IMR-90 (cell line): ENCODE data around the gene LDLRAD3. TPM values are rescaled to one million over a fixed set of nuclear protein-coding genes. Genes with fewer than 3 reads are reported as not detected.

Experiments
- ATAC-seq: fragments of 200-7000 bp; cut with Tn5 transposase; 2 replicates; pipeline ENCODE4 v1.9.1; 2020; ENCODE audit warnings: low read depth, mild to moderate bottlenecking, moderate library complexity
- BruUV-seq: library from RNA; stranded (reverse); fragments of 400-500 nt; replicated peaks from 2 replicates; lab custom pipeline; 2021; lab: Mats Ljungman, UMichigan
- CTCF ChIA-PET: fragments of 300-600 bp; formaldehyde crosslinking; extraction: SDS; loops from one replicate; lab custom pipeline; 2021; ENCODE audit warnings: antibody characterized with exemption; lab: Yijun Ruan, JAX
- POLR2A ChIA-PET: fragments of 300-600 bp; sonication (Branson Sonifier 250); formaldehyde crosslinking; loops from one replicate; lab custom pipeline; 2022; ENCODE audit warnings: antibody characterized with exemption; ENCODE audit not compliant: unreplicated experiment; lab: Charles Lee
- DNase-seq: peaks from one replicate; pipeline ENCODE4 v3.0.0; 2013
- H2AFZ ChIP-seq: replicated peaks from 2 replicates; pipeline ENCODE3; 2013; ENCODE audit warnings: low read length, mild to moderate bottlenecking; ENCODE audit not compliant: poor library complexity
- H2AK5ac ChIP-seq: 2 replicates; pipeline ENCODE4 v1.6.1; 2013; ENCODE audit warnings: low read depth, low read length, inconsistent platforms
- H2AK9ac ChIP-seq: replicated peaks from 2 replicates; pipeline ENCODE3; 2013; ENCODE audit warnings: mild to moderate bottlenecking, low read depth, low read length, moderate library complexity; ENCODE audit not compliant: poor library complexity
- H2BK120ac ChIP-seq: 2 replicates; pipeline ENCODE4 v1.6.1; 2013; ENCODE audit warnings: low read depth, low read length, inconsistent platforms
- H2BK15ac ChIP-seq: 3 replicates; pipeline ENCODE4 v1.6.1; 2013; ENCODE audit warnings: low read depth, low read length, inconsistent platforms
- H2BK20ac ChIP-seq: 2 replicates; pipeline ENCODE4 v1.6.1; 2013; ENCODE audit warnings: low read depth, mild to moderate bottlenecking, inconsistent platforms, low read length, moderate library complexity
- H2BK5ac ChIP-seq: 2 replicates; pipeline ENCODE4 v1.6.1; 2013; ENCODE audit warnings: mild to moderate bottlenecking, low read depth, low read length, inconsistent platforms; ENCODE audit not compliant: poor library complexity, severe bottlenecking
- H3K14ac ChIP-seq: replicated peaks from 2 replicates; pipeline ENCODE4 v1.6.1; 2013; ENCODE audit warnings: low read depth, low read length, inconsistent platforms
- H3K18ac ChIP-seq: 2 replicates; pipeline ENCODE4 v1.6.1; 2013; ENCODE audit warnings: low read depth, low read length, control low read depth
- H3K23ac ChIP-seq: 2 replicates; pipeline ENCODE4 v1.6.1; 2013; ENCODE audit warnings: low read depth, low read length, inconsistent platforms
- H3K27ac ChIP-seq: 2 replicates; pipeline ENCODE4 v1.5.1; 2013; ENCODE audit warnings: mild to moderate bottlenecking, control low read depth, low read length; ENCODE audit not compliant: insufficient read depth
- H3K27me3 ChIP-seq: 2 replicates; pipeline ENCODE4 v1.6.1; 2013; ENCODE audit warnings: low read length; ENCODE audit not compliant: control insufficient read depth, insufficient read depth
- H3K36me3 ChIP-seq: 2 replicates; pipeline ENCODE4 v1.6.1; 2013; ENCODE audit warnings: low read length, mixed read lengths; ENCODE audit not compliant: control insufficient read depth, insufficient read depth
- H3K4ac ChIP-seq: 2 replicates; pipeline ENCODE4 v1.6.1; 2013; ENCODE audit warnings: low read depth, low read length, inconsistent platforms
- H3K4me1 ChIP-seq: 2 replicates; pipeline ENCODE4 v1.6.1; 2013; ENCODE audit warnings: low read length, mixed read lengths; ENCODE audit not compliant: control insufficient read depth, insufficient read depth
- H3K4me2 ChIP-seq: 2 replicates; pipeline ENCODE4 v1.6.1; 2013; ENCODE audit warnings: low read depth, mild to moderate bottlenecking, control low read depth, low read length, moderate library complexity
- H3K4me3 ChIP-seq: 2 replicates; pipeline ENCODE4 v1.5.1; 2013; ENCODE audit warnings: low read depth, mild to moderate bottlenecking, control low read depth, low read length, moderate library complexity; ENCODE audit not compliant: insufficient read depth
- H3K56ac ChIP-seq: 2 replicates; pipeline ENCODE4 v1.6.1; 2013; ENCODE audit warnings: low read length, inconsistent platforms; ENCODE audit not compliant: insufficient read depth; ENCODE audit errors: extremely low read depth
- H3K79me1 ChIP-seq, 2 experiments: 2 replicates each; pipeline ENCODE4 v1.6.1; 2013; ENCODE audit warnings: low read length in 2 of 2, inconsistent platforms in 1 of 2, low read depth in 1 of 2
- H3K9ac ChIP-seq: 2 replicates; pipeline ENCODE4 v1.6.1; 2013; ENCODE audit warnings: low read depth, low read length, control low read depth
- H3K9me1 ChIP-seq: 2 replicates; pipeline ENCODE4 v1.6.1; 2013; ENCODE audit warnings: low read length, inconsistent platforms; ENCODE audit not compliant: insufficient read depth
- H3K9me3 ChIP-seq: 2 replicates; pipeline ENCODE4 v1.6.1; 2013; ENCODE audit warnings: low read length; ENCODE audit not compliant: control insufficient read depth, insufficient read depth
- H4K20me1 ChIP-seq: 2 replicates; pipeline ENCODE4 v1.6.1; 2013; ENCODE audit warnings: low read length, inconsistent platforms; ENCODE audit not compliant: insufficient read depth
- H4K5ac ChIP-seq: 2 replicates; pipeline ENCODE4 v1.6.1; 2013; ENCODE audit warnings: mild to moderate bottlenecking, low read depth, low read length, control low read depth
- H4K8ac ChIP-seq, 2 experiments: 2 replicates each; pipeline ENCODE4 v1.6.1; 2013; ENCODE audit warnings: low read depth in 2 of 2, low read length in 2 of 2, control low read depth in 1 of 2, inconsistent platforms in 1 of 2
- H4K91ac ChIP-seq: 2 replicates; pipeline ENCODE4 v1.6.1; 2013; ENCODE audit warnings: low read depth, low read length, inconsistent platforms; ENCODE audit not compliant: insufficient read depth
- SMC3 ChIP-seq: fragments of 150-350 bp; IDR thresholded peaks from 2 replicates; pipeline ENCODE4 v1.6.1; 2016; ENCODE audit warnings: low read depth, mild to moderate bottlenecking, antibody characterized with exemption, low read length, moderate library complexity
- WGBS, 2 experiments: methylation state at CpG; one replicate each; pipeline versions ENCODE4 v1.1.5 to v1.1.7; 2013; ENCODE audit warnings: missing lambda C conversion rate in 2 of 2; ENCODE audit not compliant: insufficient read length in 1 of 2; ENCODE audit errors: extremely low coverage in 2 of 2; 5-methylcytosine and 5-hydroxymethylcytosine counted together
- dilution Hi-C: fragments of 300-500 bp; cut with HindIII; formaldehyde crosslinking; loops from one replicate; pipeline ENCODE4 v1.14.3; 2018; ENCODE audit warnings: low sequenced_read_pairs; ENCODE audit not compliant: unreplicated experiment
- in situ Hi-C: fragments of 300-500 bp; cut with MboI; formaldehyde crosslinking; loops from 3 replicates; pipeline ENCODE4 v1.14.3; 2019; ENCODE audit warnings: low sequenced_read_pairs, inconsistent platforms, mixed read lengths
- intact Hi-C: fragments of 100-400 bp; cut with micrococcal nuclease; formaldehyde crosslinking; loops from 2 replicates; pipeline ENCODE4 v1.10.0; 2022
- polyA plus RNA-seq, 3 experiments: library from polyadenylated mRNA; depleted of rRNA; stranded (reverse); fragments of >200 nt; gene quantifications; 2 replicates each; pipeline ENCODE4 v1.2.3, GENCODE V29; 2012; ENCODE audit warnings: low replicate concordance in 1 of 3
- total RNA-seq: library from RNA; depleted of rRNA; stranded (reverse); fragments of >200 nt; gene quantifications from 2 replicates; pipeline ENCODE4 v1.2.3, GENCODE V29; 2012

Gene LDLRAD3
- total and polyA plus RNA-seq, 2 of the 4 experiments (the other 2 are of a cell fraction) = 2.7 to 6.4 TPM

DNA sequence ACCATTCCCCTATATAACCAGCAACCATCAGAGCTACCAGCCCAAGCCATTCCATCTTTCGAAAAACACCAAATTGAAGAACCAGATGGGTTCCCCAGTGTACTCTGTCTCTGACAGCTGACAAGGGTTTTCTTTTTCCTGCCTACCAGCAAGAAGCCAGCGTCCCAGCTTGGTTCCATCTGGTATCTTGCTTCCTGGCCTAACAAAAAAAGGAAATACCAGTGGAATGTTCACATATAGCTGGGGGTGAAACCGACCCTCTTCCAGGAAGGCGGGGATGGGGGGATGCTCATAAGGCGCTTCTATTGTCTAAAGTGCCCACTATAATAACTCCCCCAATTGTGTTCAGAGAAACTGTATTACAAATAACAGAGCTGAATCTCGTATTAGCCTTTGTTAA is 172.3 kb downstream of the LDLRAD3 start:
- 100% methylated on average over 1 of the region's 6 CpGs; no CpG with 5 or more reads in 1 of the 2 experiments for WGBS, 2 experiments
- Histone ChIP-seq H3K79me1 (no peaks in the 10 kb centered on the region), H3K27me3 (no peaks in the 10 kb centered on the region), H3K14ac (no peak overlapping the region), H3K4ac (no peak overlapping the region), H2BK5ac (no peak overlapping the region), H3K27ac (no peak overlapping the region), H2BK15ac (no peak overlapping the region), H3K4me2 (no peak overlapping the region), H4K5ac (no peak overlapping the region), H3K4me1 (no peaks in the 10 kb centered on the region), H2AK9ac (no peak overlapping the region), H2AFZ (no peak overlapping the region), H2BK120ac (no peak overlapping the region), H3K9me1 (no peaks in the 10 kb centered on the region), H4K20me1 (no peaks in the 10 kb centered on the region), H3K36me3 (peaks cover 2% of the 10 kb centered on the region), H4K91ac (no peak overlapping the region), H3K9ac (no peak overlapping the region), H3K23ac (no peak overlapping the region), H3K56ac (no peak overlapping the region), H2AK5ac (no peak overlapping the region), H3K4me3 (no peak overlapping the region), H2BK20ac (no peak overlapping the region), H3K9me3 (no peaks in the 10 kb centered on the region), H4K8ac (no peak overlapping the region), H3K18ac (no peak overlapping the region)
- DNase-seq (no peak), ATAC-seq (no peak)
- TF ChIP-seq SMC3 = no peak
- intact Hi-C loops (no loop called here), dilution Hi-C loops (no loop called here), in situ Hi-C loops (no loop called here)
- no TSS peak for BruUV-seq
- POLR2A ChIA-PET = no interaction called here
- CTCF ChIA-PET = no interaction called here
